ENCODE data around the gene WNK1. TPM values are rescaled to one million over a fixed set of nuclear protein-coding genes. Genes with fewer than 3 reads are reported as not detected.
"Not testable (repeated sequence)": the region's sequence is repeated elsewhere in the genome, so short reads cannot be mapped to it uniquely, and the experiment has no call there.

The WNK1 gene
- total RNA-seq, 4 donors from 2014 or later, result 153 to 220 (median 178) TPM

GRCh38 chr12:772056-772697 lies 19.8 kb downstream of the WNK1 start:
- H3K27ac ChIP-seq, result no peak overlapping the region
- no peak for TF ChIP-seq POLR2A (IDR thresholded peaks at IDR 0.05)
- TF ChIP-seq EP300 (IDR thresholded peaks at IDR 0.05), result no peak
- TF ChIP-seq CTCF (IDR thresholded peaks at IDR 0.05), result no peak
- no peaks in the 10 kb centered on the region for H3K27me3 ChIP-seq
- no peaks in the 10 kb centered on the region for H3K9me3 ChIP-seq
- WGBS, 2 donors, result 83 to 91% methylated on average over 5 of the region's 5 CpGs
- peaks cover 3 to 79% (median 15%) of the 10 kb centered on the region in 4 donors for H3K4me1 ChIP-seq
- no peak overlapping the region for H3K4me3 ChIP-seq
- no peaks in the 10 kb centered on the region for H3K36me3 ChIP-seq
- DNase-seq (ENCODE audit: low spot score in 2 of 2), result no peak

GRCh38 chr12:774051-774614 lies 21.8 kb downstream of the WNK1 start:
- Histone ChIP-seq H3K4me1 (peaks cover 3 to 85% (median 16%) of the 10 kb centered on the region in 4 donors), H3K9me3 (no peaks in the 10 kb centered on the region), H3K27me3 (no peaks in the 10 kb centered on the region), H3K36me3 (no peaks in the 10 kb centered on the region), H3K4me3 (no peak overlapping the region), H3K27ac (peak overlapping the region in 1 of 4 donors; percentile 42)
- DNase-seq (ENCODE audit: low spot score in 2 of 2), result no peak
- TF ChIP-seq EP300 (IDR thresholded peaks at IDR 0.05) (no peak), POLR2A (IDR thresholded peaks at IDR 0.05) (no peak), CTCF (IDR thresholded peaks at IDR 0.05) (no peak)
- 46 to 57% methylated on average over 3 of the region's 3 CpGs for WGBS, 2 donors

GRCh38 chr12:775973-776771 lies 23.8 kb downstream of the WNK1 start:
- H3K36me3 ChIP-seq; H3K27ac ChIP-seq; H3K27me3 ChIP-seq; H3K9me3 ChIP-seq; DNase-seq (ENCODE audit: low spot score in 2 of 2); H3K4me3 ChIP-seq: not testable (repeated sequence)
- WGBS, 2 donors, result 86 to 87% methylated on average over 15 of the region's 15 CpGs
- peaks cover 3 to 89% (median 32%) of the 10 kb centered on the region in 4 donors for H3K4me1 ChIP-seq

- DNase-seq (ENCODE audit: low spot score in 2 of 2); H3K27me3 ChIP-seq; H3K36me3 ChIP-seq; H3K4me3 ChIP-seq; H3K9me3 ChIP-seq: not testable (repeated sequence)
- 87 to 91% methylated on average over 5 of the region's 5 CpGs for WGBS, 2 donors
- peaks cover 3 to 89% (median 39%) of the 10 kb centered on the region in 4 donors for H3K4me1 ChIP-seq
- peak overlapping the region in 1 of 4 donors; percentile 28 for H3K27ac ChIP-seq
Observed at GRCh38 chr12:776772-777373, 24.5 kb downstream of the WNK1 start.

GRCh38 chr12:777550-778047 lies 25.2 kb downstream of the WNK1 start:
- TF ChIP-seq CTCF (IDR thresholded peaks at IDR 0.05) (no peak), EP300 (IDR thresholded peaks at IDR 0.05) (no peak)
- no peaks in the 10 kb centered on the region for H3K9me3 ChIP-seq
- H3K4me1 ChIP-seq, result peaks cover 3 to 91% (median 40%) of the 10 kb centered on the region in 4 donors
- WGBS, 2 donors, result 89 to 93% methylated on average over 3 of the region's 3 CpGs
- no peaks in the 10 kb centered on the region for H3K27me3 ChIP-seq
- no peak for DNase-seq (ENCODE audit: low spot score in 2 of 2)
- H3K27ac ChIP-seq, result peak overlapping the region in 1 of 4 donors; percentile 28
- H3K36me3 ChIP-seq, result no peaks in the 10 kb centered on the region
- no peak overlapping the region for H3K4me3 ChIP-seq
